ENCODE data around the gene NEURL1.

GRCh38 chr10:103614306-103615158, 121.0 kb downstream of the NEURL1 start:
- TF ChIP-seq CTCF (IDR thresholded peaks at IDR 0.05) = no peak
- TF ChIP-seq POLR2A (IDR thresholded peaks at IDR 0.05) = no peak

Measured in esophagus squamous epithelium (tissue), 4 donors.